ENCODE data around the gene MIOX. TPM values are rescaled to one million over a fixed set of nuclear protein-coding genes. Genes with fewer than 3 reads are reported as not detected.

The MIOX gene
- total and polyA plus RNA-seq, 2 donors (not counting 3 experiments of a cell fraction or from before 2014, with no cell fraction given) = not detected

GRCh38 chr22:50454556-50455075 lies 32.0 kb upstream of the MIOX start:
- no peak for FAIRE-seq
- Histone ChIP-seq H3K4me2 (ENCODE audit: insufficient read depth, low read length) (no peak overlapping the region), H3K9me3 (replicated peaks; ENCODE audit: control insufficient read depth, insufficient read depth, low read length) (no peaks in the 10 kb centered on the region), H3K36me3 (ENCODE audit: control insufficient read depth in 2 of 2, extremely low read depth in 1 of 2, insufficient read depth in 2 of 2, low read length in 2 of 2) (peaks cover 3 to 30% of the 10 kb centered on the region in 2 experiments), H3K9ac (replicated peaks; ENCODE audit: extremely low read depth, insufficient read depth, low read length) (no peak overlapping the region), H3K4me3 (replicated peaks in 1 of 3; ENCODE audit: insufficient read depth in 1 of 3, low read depth in 1 of 3, low read length in 3 of 3) (no peak overlapping the region), H3K27me3 (ENCODE audit: control insufficient read depth in 2 of 2, insufficient read depth in 2 of 2, low read length in 2 of 2) (no peaks in the 10 kb centered on the region), H4K20me1 (replicated peaks; ENCODE audit: control insufficient read depth, extremely low read depth, insufficient read depth, low read length) (no peaks in the 10 kb centered on the region), H3K27ac (ENCODE audit: insufficient read depth, low read depth, low read length) (no peak overlapping the region), H3K4me1 (ENCODE audit: control insufficient read depth, extremely low read depth, insufficient read depth, low read length) (no peaks in the 10 kb centered on the region), H3K9me1 (replicated peaks; ENCODE audit: control insufficient read depth, extremely low read depth, insufficient read depth, low read length) (no peaks in the 10 kb centered on the region), H3K79me2 (ENCODE audit: control insufficient read depth, insufficient read depth, low read length) (no peaks in the 10 kb centered on the region), H2AFZ (ENCODE audit: low read depth, low read length) (no peak overlapping the region)
- intact Hi-C loops (cut with micrococcal nuclease) = no loop called here
- TF ChIP-seq GATA2 (IDR thresholded peaks at IDR 0.05; ENCODE audit: insufficient read depth, insufficient read length, low read depth, low read length) = no peak
- TF ChIP-seq MYC (IDR thresholded peaks at IDR 0.05; ENCODE audit: low read depth, low read length) = no peak
- TF ChIP-seq POLR2A (IDR thresholded peaks at IDR 0.05; ENCODE audit: low read depth, low read length) = no peak
- no peak for TF ChIP-seq JUN (IDR thresholded peaks at IDR 0.05; ENCODE audit: borderline replicate concordance, insufficient read depth, insufficient read length, low read depth)
- TF ChIP-seq EZH2 (IDR thresholded peaks at IDR 0.05; ENCODE audit: borderline replicate concordance, low read depth, low read length, severe bottlenecking) = no peak
- TF ChIP-seq POLR2AphosphoS5 (IDR thresholded peaks at IDR 0.05; ENCODE audit: insufficient read depth, low read depth, low read length) = no peak
- POLR2A ChIA-PET = no interaction called here
- dilution Hi-C loops (cut with MboI; ENCODE audit: extremely low pct_ligation_motif_present, low sequenced_read_pairs) = no loop called here
- CTCF ChIA-PET = no interaction called here
- TSS peak; percentile 51 for BruUV-seq (replicated peaks)
- no peak for DNase-seq (ENCODE audit: low read depth, low spot score)

- no peak for FAIRE-seq
- Histone ChIP-seq H3K9me1 (replicated peaks; ENCODE audit: control insufficient read depth, extremely low read depth, insufficient read depth, low read length) (no peaks in the 10 kb centered on the region), H4K20me1 (replicated peaks; ENCODE audit: control insufficient read depth, extremely low read depth, insufficient read depth, low read length) (no peaks in the 10 kb centered on the region), H3K4me2 (ENCODE audit: insufficient read depth, low read length) (no peak overlapping the region), H3K4me3 (replicated peaks in 1 of 3; ENCODE audit: insufficient read depth in 1 of 3, low read depth in 1 of 3, low read length in 3 of 3) (no peak overlapping the region), H3K4me1 (ENCODE audit: control insufficient read depth, extremely low read depth, insufficient read depth, low read length) (no peaks in the 10 kb centered on the region), H3K9ac (replicated peaks; ENCODE audit: extremely low read depth, insufficient read depth, low read length) (no peak overlapping the region), H3K27me3 (ENCODE audit: control insufficient read depth in 2 of 2, insufficient read depth in 2 of 2, low read length in 2 of 2) (no peaks in the 10 kb centered on the region), H3K27ac (ENCODE audit: insufficient read depth, low read depth, low read length) (no peak overlapping the region), H3K79me2 (ENCODE audit: control insufficient read depth, insufficient read depth, low read length) (no peaks in the 10 kb centered on the region), H3K36me3 (ENCODE audit: control insufficient read depth in 2 of 2, extremely low read depth in 1 of 2, insufficient read depth in 2 of 2, low read length in 2 of 2) (peaks cover 0 to 34% of the 10 kb centered on the region in 2 experiments), H2AFZ (ENCODE audit: low read depth, low read length) (no peak overlapping the region), H3K9me3 (replicated peaks; ENCODE audit: control insufficient read depth, insufficient read depth, low read length) (no peaks in the 10 kb centered on the region)
- BruUV-seq (replicated peaks) = no TSS peak
- ChIA-PET POLR2A (no interaction called here), CTCF (no interaction called here)
- intact Hi-C loops (cut with micrococcal nuclease) (no loop called here), dilution Hi-C loops (cut with MboI; ENCODE audit: extremely low pct_ligation_motif_present, low sequenced_read_pairs) (no loop called here)
- TF ChIP-seq POLR2AphosphoS5 (IDR thresholded peaks at IDR 0.05; ENCODE audit: insufficient read depth, low read depth, low read length) (no peak), EZH2 (IDR thresholded peaks at IDR 0.05; ENCODE audit: borderline replicate concordance, low read depth, low read length, severe bottlenecking) (no peak)
- no peak for DNase-seq (ENCODE audit: low read depth, low spot score)
These were observed 31.5 kb upstream of the MIOX start for GRCh38 chr22:50455201-50455600.
